GM20431 (cell line): ENCODE results near the gene SPOCK2.
"Not testable (repeated sequence)": the region's sequence is repeated elsewhere in the genome, so short reads cannot be mapped to it uniquely, and the experiment has no call there.

Source experiments
- in situ Hi-C: fragments of 300-500 bp; cut with MseI, MboI; formaldehyde crosslinking; loops from one replicate; pipeline ENCODE4 v1.15.0; 2020; ENCODE audit warnings: low sequenced_read_pairs; ENCODE audit not compliant: unreplicated experiment

The SPOCK2 gene

GRCh38 chr10:72109636-72110157 lies 21.3 kb upstream of the SPOCK2 start:
- in situ Hi-C loops: no loop called here

- in situ Hi-C loops: no loop called here
Observed at GRCh38 chr10:72108830-72109635, 20.7 kb upstream of the SPOCK2 start.

- in situ Hi-C loops: not testable (repeated sequence)
Observed at GRCh38 chr10:72108004-72108370, 19.6 kb upstream of the SPOCK2 start.

DNA sequence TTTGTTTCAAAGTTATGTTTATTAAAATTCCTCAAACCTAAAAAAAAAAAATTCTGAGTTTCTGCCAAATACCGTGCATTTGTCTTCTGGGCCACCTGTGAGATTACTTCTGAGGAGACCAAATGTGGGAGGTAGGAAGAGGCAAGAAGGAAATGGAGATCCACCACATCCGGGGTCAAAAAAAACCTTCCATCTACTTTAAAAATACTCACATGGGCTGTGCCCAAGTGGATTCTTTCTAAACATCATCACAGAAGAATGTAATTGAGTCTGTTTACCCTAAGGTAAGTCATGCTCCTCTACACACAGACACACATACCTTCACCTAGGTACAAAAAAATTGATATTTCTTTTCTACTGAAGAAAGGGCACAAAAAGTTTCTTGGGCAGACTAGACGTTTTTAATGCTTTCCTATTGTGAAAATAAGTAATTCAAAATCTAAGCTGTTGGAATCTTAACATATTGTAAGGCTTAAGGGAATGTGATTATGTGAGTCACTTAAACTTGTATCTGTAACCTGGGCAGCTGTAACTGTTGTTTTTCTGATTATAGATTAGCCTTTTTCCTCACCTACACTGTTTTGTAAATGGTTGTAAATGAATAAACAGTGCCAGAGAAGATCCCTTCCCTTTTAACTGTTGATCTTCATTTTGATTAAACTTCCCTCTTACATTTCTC lies 19.1 kb upstream of the SPOCK2 start:
- in situ Hi-C loops: no loop called here

GRCh38 chr10:72106896-72107295 lies 18.5 kb upstream of the SPOCK2 start:
- in situ Hi-C loops: no loop called here

GRCh38 chr10:72106154-72106849 lies 18.0 kb upstream of the SPOCK2 start:
- in situ Hi-C loops: no loop called here

DNA sequence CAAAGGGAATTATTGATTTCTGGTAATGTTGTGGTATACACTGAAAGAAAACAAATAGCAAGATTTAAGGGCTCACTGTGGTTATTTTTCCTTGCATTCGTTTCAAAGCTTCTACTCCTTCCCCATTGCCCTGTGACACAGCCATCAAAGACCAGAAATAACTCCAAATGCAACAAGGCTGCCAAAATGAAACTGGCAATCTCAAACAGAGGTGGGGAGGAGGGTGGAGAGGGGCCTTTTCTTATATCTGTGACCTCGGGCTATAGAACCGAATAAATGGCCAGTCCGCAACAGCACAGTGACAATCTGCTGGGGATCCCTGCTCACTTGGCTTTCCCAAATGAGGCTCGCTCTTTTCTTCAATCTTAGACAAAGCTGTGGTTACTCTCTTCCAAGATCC lies 17.4 kb upstream of the SPOCK2 start:
- in situ Hi-C loops: no loop called here

- in situ Hi-C loops: no loop called here
Observed at GRCh38 chr10:72105098-72105475, 16.7 kb upstream of the SPOCK2 start.

GRCh38 chr10:72104472-72105097 lies 16.2 kb upstream of the SPOCK2 start:
- in situ Hi-C loops: no loop called here

DNA sequence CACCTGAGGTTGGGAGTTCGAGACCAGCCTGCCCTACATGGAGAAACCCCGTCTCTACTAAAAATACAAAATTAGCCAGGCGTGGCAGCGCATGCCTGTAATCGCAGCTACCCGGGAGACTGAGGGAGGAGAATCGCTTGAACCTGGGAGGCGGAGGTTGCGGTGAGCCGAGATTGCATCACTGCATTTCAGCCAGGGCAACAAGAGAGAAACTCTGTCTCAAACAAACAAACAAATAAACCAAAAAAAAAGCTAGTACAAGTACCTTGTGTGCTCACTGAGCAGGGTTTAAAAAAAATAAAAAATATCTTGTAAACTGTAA lies 11.2 kb upstream of the SPOCK2 start:
- in situ Hi-C loops: no loop called here

DNA sequence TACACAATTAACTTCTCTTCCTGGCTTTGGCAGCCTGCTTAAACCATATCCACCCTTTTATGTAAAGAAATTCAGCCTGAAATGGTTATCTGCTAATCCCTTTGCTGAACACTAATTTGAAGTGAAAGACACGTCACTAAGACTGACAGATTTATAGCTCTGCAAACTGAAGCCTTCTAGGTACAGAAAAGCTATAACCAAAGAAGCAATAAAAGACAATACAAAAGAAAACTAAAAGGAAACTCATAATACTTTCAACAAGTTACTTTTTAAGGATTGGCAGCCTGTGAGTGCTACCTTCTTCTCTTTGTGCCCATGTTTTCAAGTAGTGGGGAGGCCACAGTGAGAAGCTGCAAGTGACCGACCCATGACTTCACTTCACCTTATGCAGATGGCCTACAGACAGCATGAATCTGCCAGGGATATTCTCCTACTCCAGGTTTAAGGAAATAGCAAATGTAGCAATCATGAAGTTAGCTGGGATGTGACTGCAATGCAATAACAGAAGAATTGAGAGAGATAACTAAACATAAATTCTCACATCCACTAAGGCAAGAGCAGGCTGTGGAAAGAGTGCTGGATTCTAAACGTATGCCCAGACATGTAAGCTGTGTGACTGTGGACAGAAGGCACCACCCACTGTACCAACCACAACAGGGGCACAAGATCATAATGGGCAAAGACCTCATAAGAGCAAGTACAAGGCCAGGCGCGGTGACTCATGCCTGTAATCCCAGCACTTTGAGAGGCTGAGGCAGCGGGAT lies 10.7 kb upstream of the SPOCK2 start:
- in situ Hi-C loops: no loop called here

GRCh38 chr10:72098301-72098835 lies 10.0 kb upstream of the SPOCK2 start:
- in situ Hi-C loops: no loop called here

- in situ Hi-C loops: no loop called here
Observed at GRCh38 chr10:72097448-72098300, 9.3 kb upstream of the SPOCK2 start.

DNA sequence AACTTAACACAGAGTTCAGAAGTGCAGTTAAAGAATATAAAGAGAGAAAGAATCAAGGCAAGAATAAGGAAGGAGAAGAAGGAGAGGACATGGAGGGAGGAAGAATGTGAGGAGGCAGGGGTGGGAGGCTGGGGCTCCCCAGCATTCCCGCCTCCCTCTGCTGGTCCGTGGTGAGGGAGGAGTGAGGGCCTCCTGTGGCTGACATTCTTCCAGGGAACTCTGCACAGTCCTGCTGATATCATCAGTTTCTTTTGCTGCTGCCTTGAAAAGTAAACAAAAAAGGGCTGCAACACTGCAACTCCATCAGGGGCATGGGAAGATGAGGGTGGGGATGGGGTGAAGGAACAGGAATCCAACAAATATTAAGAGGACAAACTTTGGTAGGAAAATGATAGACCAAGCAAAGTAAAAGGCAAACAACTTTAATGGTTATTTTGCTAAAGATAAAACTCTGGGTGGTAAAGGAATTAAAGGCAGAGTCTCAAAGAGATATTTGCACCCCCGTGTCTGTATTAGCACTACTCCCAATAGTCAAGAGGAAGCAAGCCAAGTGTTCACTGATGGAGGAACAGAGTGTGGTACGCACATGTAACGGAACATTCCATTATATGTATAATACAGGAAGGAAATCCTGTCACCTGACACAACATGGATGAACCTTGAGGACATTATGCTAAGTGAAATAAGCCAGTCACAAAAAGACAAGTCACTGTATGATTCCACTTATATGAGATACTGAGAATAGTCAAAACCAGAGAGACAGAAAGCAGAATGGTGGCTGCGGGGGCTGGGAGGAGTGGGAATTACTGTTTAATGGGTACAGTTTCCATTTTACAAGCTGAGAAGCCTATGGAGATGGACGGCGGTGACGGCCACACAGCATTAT lies 8.0 kb upstream of the SPOCK2 start:
- in situ Hi-C loops: no loop called here

DNA sequence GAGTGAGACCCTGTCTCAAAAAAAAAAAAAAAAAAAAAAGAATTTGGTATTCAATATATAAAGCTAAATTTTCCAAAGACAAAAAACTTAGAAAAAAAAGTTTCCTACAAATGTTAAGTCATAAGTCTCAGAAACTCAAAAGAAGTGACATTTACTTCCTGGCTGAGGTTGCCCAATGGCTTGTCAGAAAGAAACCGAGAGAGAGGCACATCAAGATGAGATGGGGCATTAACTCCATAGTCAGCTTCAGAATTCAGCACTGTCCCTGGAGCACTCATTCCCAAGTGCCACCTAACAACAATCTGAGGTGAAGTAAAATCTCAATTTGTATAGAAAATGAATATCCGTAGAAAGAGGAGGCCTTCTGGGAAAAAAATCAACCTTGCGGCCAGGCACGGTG lies 6.8 kb upstream of the SPOCK2 start:
- in situ Hi-C loops: no loop called here

- in situ Hi-C loops: no loop called here
Observed at GRCh38 chr10:72094574-72094973, 6.2 kb upstream of the SPOCK2 start.

- in situ Hi-C loops: no loop called here
Observed at GRCh38 chr10:72093450-72093849, 5.1 kb upstream of the SPOCK2 start.

GRCh38 chr10:72092987-72093386 lies 4.6 kb upstream of the SPOCK2 start:
- in situ Hi-C loops: no loop called here
